B cell (primary cell): ENCODE measurements around the gene IL1RAP. TPM values are rescaled to one million over a fixed set of nuclear protein-coding genes. Genes with fewer than 3 reads are reported as not detected.
"Not testable (repeated sequence)": the region's sequence is repeated elsewhere in the genome, so short reads cannot be mapped to it uniquely, and the experiment has no call there.

ENCODE experiments used
- ATAC-seq: fragments of 200-7000 bp; cut with Tn5 transposase; one replicate; pipeline ENCODE4 v1.10.0; 2021; ENCODE audit warnings: low read depth, mild to moderate bottlenecking, moderate number of reproducible peaks, moderate library complexity
- CTCF ChIA-PET: fragments of 350-600 bp; sonication (Branson Sonifier 250); formaldehyde crosslinking; loops from one replicate; lab custom pipeline; 2021; ENCODE audit warnings: antibody characterized with exemption, inconsistent platforms; lab: Charles Lee
- POLR2A ChIA-PET: fragments of 350-600 bp; sonication (Branson Sonifier 250); formaldehyde crosslinking; loops from one replicate; lab custom pipeline; 2021; ENCODE audit warnings: antibody characterized with exemption; lab: Charles Lee
- DNase-seq: peaks from one replicate; pipeline ENCODE4 v3.0.0; 2013
- H2AFZ ChIP-seq: 2 replicates; pipeline ENCODE4 v1.6.1; 2012; ENCODE audit warnings: mild to moderate bottlenecking, low read depth, low read length; ENCODE audit not compliant: insufficient read depth, poor library complexity, severe bottlenecking
- H3K27ac ChIP-seq, 2 donors: 1 replicate in 1 of 2; 2 replicates in 1 of 2; pipeline ENCODE4 v1.5.1; 2012 to 2013; ENCODE audit warnings: low read length in 2 of 2, mild to moderate bottlenecking in 2 of 2, moderate library complexity in 1 of 2
- H3K27me3 ChIP-seq, 4 experiments: fragments of 200-600 bp in 1 of 4; sonication (generic) in 1 of 4; replicated peaks in 1 of 4; 1 replicate in 2 of 4; 2 replicates in 2 of 4; pipeline versions ENCODE4 v1.6.1 to v1.7.0; 2013 to 2016; ENCODE audit warnings: low read length in 3 of 4, mild to moderate bottlenecking in 2 of 4, mixed read lengths in 1 of 4, moderate library complexity in 1 of 4; ENCODE audit not compliant: insufficient read depth in 4 of 4, control insufficient read depth in 3 of 4; ENCODE audit errors: control extremely low read depth in 1 of 4
- H3K36me3 ChIP-seq, 2 experiments: replicated peaks in 1 of 2; 1 replicate in 1 of 2; 2 replicates in 1 of 2; pipeline versions ENCODE4 v1.6.1 to v1.7.1; 2013; ENCODE audit warnings: low read length in 1 of 2; ENCODE audit not compliant: insufficient read depth in 2 of 2, control insufficient read depth in 1 of 2; ENCODE audit errors: control extremely low read depth in 1 of 2, extremely low read depth in 1 of 2
- H3K4me1 ChIP-seq, 2 donors: fragments of 200-600 bp in 1 of 2; sonication (generic) in 1 of 2; 1 replicate in 1 of 2; 2 replicates in 1 of 2; pipeline versions ENCODE4 v1.5.1 to v1.6.1; 2013 to 2017; ENCODE audit warnings: low read length in 2 of 2; ENCODE audit not compliant: control insufficient read depth in 2 of 2, insufficient read depth in 2 of 2
- H3K4me2 ChIP-seq: replicated peaks from 2 replicates; pipeline ENCODE3; 2012; ENCODE audit warnings: mild to moderate bottlenecking, low read depth, low read length; ENCODE audit not compliant: poor library complexity, severe bottlenecking
- H3K4me3 ChIP-seq, 5 experiments: fragments of 200-600 bp in 1 of 5; sonication (generic) in 1 of 5; 1 replicate in 3 of 5; 2 replicates in 2 of 5; pipeline versions ENCODE4 v1.5.1 to v1.7.0; 2011 to 2016; ENCODE audit warnings: low read length in 4 of 5, mild to moderate bottlenecking in 4 of 5, low read depth in 2 of 5, control low read depth in 1 of 5, moderate library complexity in 1 of 5; ENCODE audit not compliant: insufficient read depth in 1 of 5; ENCODE audit errors: control extremely low read depth in 1 of 5, extremely low read depth in 1 of 5
- H3K79me2 ChIP-seq: fragments of 200-600 bp; sonication (generic); one replicate; pipeline ENCODE4 v1.6.0; 2016; ENCODE audit warnings: low read length; ENCODE audit not compliant: control insufficient read depth, insufficient read depth
- H3K9ac ChIP-seq: fragments of 200-600 bp; sonication (generic); 2 replicates; pipeline ENCODE4 v1.6.1; 2017; ENCODE audit warnings: mild to moderate bottlenecking, low read length, moderate library complexity
- H3K9me3 ChIP-seq, 3 donors: one replicate each; pipeline versions ENCODE4 v1.6.1 to v1.7.1; 2013; ENCODE audit warnings: low read length in 2 of 3; ENCODE audit not compliant: control insufficient read depth in 2 of 3, insufficient read depth in 1 of 3; ENCODE audit errors: control extremely low read depth in 1 of 3
- H4K20me1 ChIP-seq: 2 replicates; pipeline ENCODE4 v1.6.0; 2012; ENCODE audit warnings: mild to moderate bottlenecking, low read length; ENCODE audit not compliant: insufficient read depth, control insufficient read depth, poor library complexity, severe bottlenecking
- H3K27ac Mint-ChIP-seq: one replicate; pipeline ENCODE4 v1.8.0; 2021; ENCODE audit warnings: mixed read lengths
- H3K27me3 Mint-ChIP-seq: one replicate; pipeline ENCODE4 v1.8.0; 2021; ENCODE audit warnings: mixed read lengths
- H3K4me1 Mint-ChIP-seq: one replicate; pipeline ENCODE4 v1.8.0; 2021; ENCODE audit warnings: mixed read lengths
- H3K4me3 Mint-ChIP-seq: one replicate; pipeline ENCODE4 v1.8.0; 2021; ENCODE audit warnings: mixed read lengths
- H3K9me3 Mint-ChIP-seq: one replicate; pipeline ENCODE4 v1.8.0; 2022; ENCODE audit warnings: mixed read lengths; ENCODE audit not compliant: insufficient read depth
- EZH2 ChIP-seq: IDR thresholded peaks from 2 replicates; pipeline ENCODE4 v1.6.1; 2012; ENCODE audit warnings: borderline replicate concordance, low read depth, mild to moderate bottlenecking, moderate library complexity, low read length; ENCODE audit not compliant: insufficient read depth, poor library complexity, severe bottlenecking
- WGBS: methylation state at CpG from one replicate; pipeline ENCODE4 v1.1.5; 2013; ENCODE audit warnings: missing lambda C conversion rate; ENCODE audit not compliant: insufficient coverage; 5-methylcytosine and 5-hydroxymethylcytosine counted together
- intact Hi-C: fragments of 100-400 bp; cut with micrococcal nuclease; formaldehyde crosslinking; loops from one replicate; pipeline ENCODE4 v1.10.0; 2022
- polyA plus RNA-seq: library from polyadenylated mRNA; depleted of rRNA; stranded (reverse); fragments of >200 nt; gene quantifications from 2 replicates; pipeline ENCODE4 v1.2.3, GENCODE V29; 2012
- total RNA-seq, 2 donors: library from RNA; stranded (reverse); fragments of 120-200 nt in 1 of 2; gene quantifications; 1 replicate in 1 of 2; 2 replicates in 1 of 2; pipeline versions ENCODE4 v1.2.3 to v1.2.4, GENCODE V29; 2013 to 2022
- TF ChIP-seq, protein P1 (sequence below): fragments of 200-600 bp; IDR thresholded peaks from one replicate; pipeline ENCODE4 v1.8.0; 2022; ENCODE audit warnings: antibody characterized with exemption, mild to moderate bottlenecking

IL1RAP gene
- total and polyA plus RNA-seq, 2 donors (not counting 1 experiment from before 2014, with no cell fraction given): 2.3 to 11.5 TPM

DNA sequence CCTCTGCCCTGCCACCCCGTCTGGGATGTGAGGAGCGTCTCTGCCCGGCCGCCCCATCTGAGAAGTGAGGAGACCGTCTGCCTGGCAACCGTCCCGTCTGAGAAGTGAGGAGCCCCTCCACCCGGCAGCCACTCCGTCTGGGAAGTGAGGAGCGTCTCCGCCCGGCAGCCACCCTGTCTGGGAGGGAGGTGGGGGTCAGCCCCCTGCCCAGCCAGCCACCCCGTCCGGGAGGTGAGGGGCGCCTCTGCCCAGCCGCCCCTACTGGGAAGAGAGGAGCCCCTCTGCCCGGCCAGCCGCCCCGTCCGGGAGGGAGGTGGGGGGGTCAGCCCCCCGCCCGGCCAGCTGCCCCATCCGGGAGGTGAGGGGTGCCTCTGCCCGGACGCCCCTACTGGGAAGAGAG lies 40.6 kb upstream of the IL1RAP start:
- H3K4me1 Mint-ChIP-seq, H3K4me1 ChIP-seq, H3K4me3 ChIP-seq, H3K27me3 ChIP-seq, H3K4me3 Mint-ChIP-seq, H3K27ac Mint-ChIP-seq, H3K4me2 ChIP-seq, H3K36me3 ChIP-seq, DNase-seq, POLR2A ChIA-PET, H2AFZ ChIP-seq, ATAC-seq, H3K9me3 ChIP-seq, H3K9me3 Mint-ChIP-seq, H3K9ac ChIP-seq, CTCF ChIA-PET, H4K20me1 ChIP-seq, intact Hi-C loops, H3K27ac ChIP-seq, H3K79me2 ChIP-seq: not testable (repeated sequence)
- H3K27me3 Mint-ChIP-seq: peaks cover 15% of the 10 kb centered on the region
- 100% methylated on average over 12 of the region's 25 CpGs for WGBS

GRCh38 chr3:190481779-190482178 lies 32.1 kb upstream of the IL1RAP start:
- no peaks in the 10 kb centered on the region for H3K9me3 ChIP-seq
- no peaks in the 10 kb centered on the region for H3K79me2 ChIP-seq
- H3K4me1 ChIP-seq: no peaks in the 10 kb centered on the region
- no peak overlapping the region for H3K27ac Mint-ChIP-seq
- H4K20me1 ChIP-seq: no peaks in the 10 kb centered on the region
- ATAC-seq (no peak), DNase-seq (no peak)
- no peak overlapping the region for H3K27ac ChIP-seq
- intact Hi-C loops: no loop called here
- H3K36me3 ChIP-seq: no peaks in the 10 kb centered on the region
- no peak overlapping the region for H3K9ac ChIP-seq
- H3K27me3 Mint-ChIP-seq: peaks cover 11% of the 10 kb centered on the region
- no CpG with 5 or more reads among the region's 2 CpGs for WGBS
- H3K27me3 ChIP-seq: peaks cover 0 to 3% (median 0%) of the 10 kb centered on the region in 4 experiments
- no peak overlapping the region for H2AFZ ChIP-seq
- no peak overlapping the region for H3K4me3 Mint-ChIP-seq
- POLR2A ChIA-PET: no interaction called here
- no peak overlapping the region for H3K4me3 ChIP-seq
- H3K4me1 Mint-ChIP-seq: no peaks in the 10 kb centered on the region
- CTCF ChIA-PET: no interaction called here
- no peak overlapping the region for H3K4me2 ChIP-seq
- H3K9me3 Mint-ChIP-seq: no peaks in the 10 kb centered on the region
- TF ChIP-seq, protein P1, sequence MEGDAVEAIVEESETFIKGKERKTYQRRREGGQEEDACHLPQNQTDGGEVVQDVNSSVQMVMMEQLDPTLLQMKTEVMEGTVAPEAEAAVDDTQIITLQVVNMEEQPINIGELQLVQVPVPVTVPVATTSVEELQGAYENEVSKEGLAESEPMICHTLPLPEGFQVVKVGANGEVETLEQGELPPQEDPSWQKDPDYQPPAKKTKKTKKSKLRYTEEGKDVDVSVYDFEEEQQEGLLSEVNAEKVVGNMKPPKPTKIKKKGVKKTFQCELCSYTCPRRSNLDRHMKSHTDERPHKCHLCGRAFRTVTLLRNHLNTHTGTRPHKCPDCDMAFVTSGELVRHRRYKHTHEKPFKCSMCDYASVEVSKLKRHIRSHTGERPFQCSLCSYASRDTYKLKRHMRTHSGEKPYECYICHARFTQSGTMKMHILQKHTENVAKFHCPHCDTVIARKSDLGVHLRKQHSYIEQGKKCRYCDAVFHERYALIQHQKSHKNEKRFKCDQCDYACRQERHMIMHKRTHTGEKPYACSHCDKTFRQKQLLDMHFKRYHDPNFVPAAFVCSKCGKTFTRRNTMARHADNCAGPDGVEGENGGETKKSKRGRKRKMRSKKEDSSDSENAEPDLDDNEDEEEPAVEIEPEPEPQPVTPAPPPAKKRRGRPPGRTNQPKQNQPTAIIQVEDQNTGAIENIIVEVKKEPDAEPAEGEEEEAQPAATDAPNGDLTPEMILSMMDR: no peak
- no peak for TF ChIP-seq EZH2
